Inferior parietal cortex (tissue), 1 donor: Measurements from ENCODE around the gene AGAP3.

Experiments
- DNase-seq: peaks from one replicate; pipeline ENCODE4 v3.0.0-alpha.2; 2016; ENCODE audit errors: extremely low spot score

AGAP3 gene

GRCh38 chr7:151088019-151088855 is 2.0 kb downstream of the AGAP3 start:
- DNase-seq, result no peak

- no peak for DNase-seq
Measured at GRCh38 chr7:151088856-151089699, 2.8 kb downstream of the AGAP3 start.

- no peak for DNase-seq
Measured at GRCh38 chr7:151089893-151090730, 3.8 kb downstream of the AGAP3 start.

GRCh38 chr7:151091003-151091402 is 4.7 kb downstream of the AGAP3 start:
- no peak for DNase-seq

GRCh38 chr7:151091431-151091830 is 5.2 kb downstream of the AGAP3 start:
- no peak for DNase-seq

- no peak for DNase-seq
Measured at GRCh38 chr7:151091988-151092387, 5.7 kb downstream of the AGAP3 start.

- no peak for DNase-seq
Measured at GRCh38 chr7:151093748-151094147, 7.5 kb downstream of the AGAP3 start.

- no peak for DNase-seq
Measured at GRCh38 chr7:151094675-151095074, 8.4 kb downstream of the AGAP3 start.

GRCh38 chr7:151095123-151095797 is 9.0 kb downstream of the AGAP3 start:
- DNase-seq, result no peak

GRCh38 chr7:151095828-151096475 is 9.7 kb downstream of the AGAP3 start:
- DNase-seq, result no peak

GRCh38 chr7:151099486-151100211 is 13.4 kb downstream of the AGAP3 start:
- no peak for DNase-seq

GRCh38 chr7:151100921-151101320 is 14.6 kb downstream of the AGAP3 start:
- DNase-seq, result no peak

- no peak for DNase-seq
Measured at GRCh38 chr7:151101621-151102396, 15.5 kb downstream of the AGAP3 start.

GRCh38 chr7:151102991-151103390 is 16.7 kb downstream of the AGAP3 start:
- no peak for DNase-seq

GRCh38 chr7:151103973-151104372 is 17.7 kb downstream of the AGAP3 start:
- DNase-seq, result no peak

GRCh38 chr7:151104411-151105235 is 18.3 kb downstream of the AGAP3 start:
- no peak for DNase-seq

GRCh38 chr7:151107882-151108281 is 21.6 kb downstream of the AGAP3 start:
- DNase-seq, result no peak
